HCT116 (cell line): ENCODE measurements around the gene RAB40C. TPM values are rescaled to one million over a fixed set of nuclear protein-coding genes. Genes with fewer than 3 reads are reported as not detected.

Source experiments
- ATAC-seq: fragments of 200-7000 bp; cut with Tn5 transposase; 2 replicates; pipeline ENCODE4 v1.9.1; 2020; ENCODE audit warnings: mild to moderate bottlenecking, moderate library complexity
- BruUV-seq: library from RNA; stranded (reverse); fragments of 400-500 nt; replicated peaks from 2 replicates; lab custom pipeline; 2021; lab: Mats Ljungman, UMichigan
- CTCF ChIA-PET: fragments of 300-600 bp; sonication (Branson Sonifier 250); formaldehyde crosslinking; loops from one replicate; lab custom pipeline; 2021; ENCODE audit warnings: antibody characterized with exemption; lab: Charles Lee
- POLR2A ChIA-PET: fragments of 300-600, 350-600 bp; sonication (Branson Sonifier 250); formaldehyde crosslinking; loops from one replicate; lab custom pipeline; 2021; ENCODE audit warnings: antibody characterized with exemption; lab: Charles Lee
- RAD21 ChIA-PET, 2 experiments: fragments of 300-600 bp; sonication (Branson Sonifier 250); formaldehyde crosslinking; loops; one replicate each; lab custom pipeline; 2023; ENCODE audit warnings: low total read pairs in 2 of 2; ENCODE audit not compliant: uncharacterized antibody in 2 of 2, unreplicated experiment in 2 of 2, low non-redundant PET in 1 of 2; lab: Charles Lee
- DNase-seq: peaks from one replicate; pipeline ENCODE4 v3.0.0-alpha.2; 2010; ENCODE audit warnings: low read depth, low spot score
- H2AFZ ChIP-seq: fragments of 200-600 bp; shearing (Covaris generic), sonication (generic); 2 replicates; pipeline ENCODE4 v1.6.1; 2017; ENCODE audit warnings: low read depth, mixed run types, mixed read lengths, antibody characterized with exemption, low read length; ENCODE audit not compliant: poor library complexity, severe bottlenecking
- H3K27ac ChIP-seq: 2 replicates; pipeline ENCODE4 v1.5.1; 2012; ENCODE audit warnings: low read depth, low read length
- H3K27me3 ChIP-seq: fragments of 200-600 bp; sonication (generic); 2 replicates; pipeline ENCODE4 v1.6.1; 2016; ENCODE audit warnings: mixed run types, low read length, mixed read lengths; ENCODE audit not compliant: insufficient read depth
- H3K36me3 ChIP-seq, 2 experiments: fragments of 200-500 bp in 1 of 2; fragments of 200-600 bp in 1 of 2; sonication (Bioruptor generic) in 1 of 2; sonication (generic) in 1 of 2; 2 replicates each; pipeline versions ENCODE4 v1.5.1 to v1.6.1; 2014 to 2016; ENCODE audit warnings: low read length in 2 of 2, inconsistent platforms in 1 of 2, mixed read lengths in 1 of 2, mixed run types in 1 of 2; ENCODE audit not compliant: insufficient read depth in 2 of 2, control insufficient read depth in 1 of 2
- H3K4me1 ChIP-seq, 2 experiments: fragments of 200-600 bp in 1 of 2; sonication (generic) in 1 of 2; 2 replicates each; pipeline versions ENCODE4 v1.5.1 to v1.6.1; 2012 to 2017; ENCODE audit warnings: low read length in 2 of 2, inconsistent platforms in 1 of 2, mild to moderate bottlenecking in 1 of 2, mixed read lengths in 1 of 2, mixed run types in 1 of 2, moderate library complexity in 1 of 2; ENCODE audit not compliant: insufficient read depth in 2 of 2, control insufficient read depth in 1 of 2
- H3K4me2 ChIP-seq: fragments of 200-600 bp; sonication (generic); 2 replicates; pipeline ENCODE4 v1.6.1; 2017; ENCODE audit warnings: mixed run types, low read length, mixed read lengths
- H3K4me3 ChIP-seq, 2 experiments: fragments of 200-600 bp in 1 of 2; sonication (generic) in 1 of 2; replicated peaks in 1 of 2; 2 replicates each; pipeline ENCODE4 v1.5.1; 2011 to 2016; ENCODE audit warnings: low read length in 2 of 2, control low read depth in 1 of 2, low read depth in 1 of 2, mild to moderate bottlenecking in 1 of 2, mixed read lengths in 1 of 2, mixed run types in 1 of 2
- H3K79me2 ChIP-seq: fragments of 200-600 bp; sonication (generic); 2 replicates; pipeline ENCODE4 v1.6.1; 2017; ENCODE audit warnings: mild to moderate bottlenecking, mixed run types, low read length, moderate library complexity, mixed read lengths; ENCODE audit not compliant: insufficient read depth
- H3K9ac ChIP-seq: fragments of 200-600 bp; sonication (generic); 2 replicates; pipeline ENCODE4 v1.6.1; 2016; ENCODE audit warnings: low read length, mixed read lengths
- H3K9me2 ChIP-seq: fragments of 200-600 bp; sonication (generic), shearing (Covaris generic); 2 replicates; pipeline ENCODE4 v1.6.1; 2017; ENCODE audit warnings: mixed run types, mild to moderate bottlenecking, moderate library complexity; ENCODE audit not compliant: insufficient read depth
- H3K9me3 ChIP-seq, 2 experiments: fragments of 200-500 bp in 1 of 2; fragments of 200-600 bp in 1 of 2; sonication (Bioruptor generic) in 1 of 2; sonication (generic) in 1 of 2; 2 replicates each; pipeline ENCODE4 v1.6.1; 2014 to 2017; ENCODE audit warnings: low read length in 2 of 2, mixed read lengths in 2 of 2, inconsistent platforms in 1 of 2, low read depth in 1 of 2, mild to moderate bottlenecking in 1 of 2, mixed run types in 1 of 2, moderate library complexity in 1 of 2; ENCODE audit not compliant: control insufficient read depth in 1 of 2, insufficient read depth in 1 of 2
- H4K20me1 ChIP-seq: fragments of 200-600 bp; sonication (generic), shearing (Covaris generic); 2 replicates; pipeline ENCODE4 v1.6.1; 2017; ENCODE audit warnings: mixed run types, mild to moderate bottlenecking, moderate library complexity; ENCODE audit not compliant: insufficient read depth
- CBX3 ChIP-seq: IDR thresholded peaks from 2 replicates; pipeline ENCODE4 v1.6.1; 2012; ENCODE audit warnings: low read depth
- CEBPB ChIP-seq: IDR thresholded peaks from 2 replicates; pipeline ENCODE4 v1.6.1; 2012; ENCODE audit warnings: low read depth
- EGR1 ChIP-seq: IDR thresholded peaks from 2 replicates; pipeline ENCODE4 v1.6.1; 2012; ENCODE audit warnings: low read depth
- ELF1 ChIP-seq: IDR thresholded peaks from 2 replicates; pipeline ENCODE4 v1.6.1; 2012; ENCODE audit warnings: low read depth, borderline replicate concordance
- FOSL1 ChIP-seq: IDR thresholded peaks from 2 replicates; pipeline ENCODE4 v1.6.1; 2012; ENCODE audit warnings: low read depth
- POLR2A ChIP-seq: IDR thresholded peaks from 2 replicates; pipeline ENCODE4 v1.7.0; 2011; ENCODE audit warnings: borderline replicate concordance; ENCODE audit not compliant: insufficient read depth, insufficient read length; ENCODE audit errors: extremely low read depth
- RAD21 ChIP-seq: IDR thresholded peaks from 2 replicates; pipeline ENCODE4 v1.6.1; 2012; ENCODE audit warnings: low read depth, mild to moderate bottlenecking
- SP1 ChIP-seq: IDR thresholded peaks from 2 replicates; pipeline ENCODE4 v1.6.1; 2012; ENCODE audit warnings: low read depth
- SRF ChIP-seq: IDR thresholded peaks from 2 replicates; pipeline ENCODE4 v1.6.1; 2012; ENCODE audit warnings: low read depth
- TCF7L2 ChIP-seq: IDR thresholded peaks from 2 replicates; pipeline ENCODE4 v1.7.0; 2011; ENCODE audit warnings: borderline replicate concordance, inconsistent platforms; ENCODE audit not compliant: insufficient read depth, insufficient read length; ENCODE audit errors: extremely low read depth
- YY1 ChIP-seq: IDR thresholded peaks from 2 replicates; pipeline ENCODE4 v1.6.1; 2011; ENCODE audit warnings: low read length, low read depth, moderate library complexity, mild to moderate bottlenecking; ENCODE audit not compliant: insufficient replicate concordance; ENCODE audit errors: extremely low read depth
- ZNF274 ChIP-seq: fragments of 200-500 bp; sonication (Bioruptor generic); IDR thresholded peaks from 2 replicates; pipeline ENCODE4 v1.6.1; 2014; ENCODE audit warnings: mild to moderate bottlenecking, low read depth, low read length, inconsistent platforms
- intact Hi-C: fragments of 100-400 bp; cut with micrococcal nuclease; formaldehyde crosslinking; loops from 2 replicates; pipeline ENCODE4 v1.10.0; 2022
- total RNA-seq: library from RNA; stranded (reverse); gene quantifications from one replicate; pipeline ENCODE4 v1.2.1, GENCODE V29; 2021; ENCODE audit not compliant: unreplicated experiment
- TF ChIP-seq, protein P1 (sequence below): IDR thresholded peaks from 2 replicates; pipeline ENCODE4 v1.6.1; 2012
- TF ChIP-seq, protein P2 (sequence below): IDR thresholded peaks from 2 replicates; pipeline ENCODE4 v1.6.1; 2012; ENCODE audit warnings: low read depth
- TF ChIP-seq, protein P3 (sequence below): IDR thresholded peaks from 2 replicates; pipeline ENCODE4 v1.6.1; 2011; ENCODE audit warnings: mild to moderate bottlenecking, low read length, moderate library complexity; ENCODE audit not compliant: insufficient replicate concordance; ENCODE audit errors: extremely low read depth

RAB40C gene
- total RNA-seq, 1 experiment from 2014 or later, result 14.1 TPM

DNA sequence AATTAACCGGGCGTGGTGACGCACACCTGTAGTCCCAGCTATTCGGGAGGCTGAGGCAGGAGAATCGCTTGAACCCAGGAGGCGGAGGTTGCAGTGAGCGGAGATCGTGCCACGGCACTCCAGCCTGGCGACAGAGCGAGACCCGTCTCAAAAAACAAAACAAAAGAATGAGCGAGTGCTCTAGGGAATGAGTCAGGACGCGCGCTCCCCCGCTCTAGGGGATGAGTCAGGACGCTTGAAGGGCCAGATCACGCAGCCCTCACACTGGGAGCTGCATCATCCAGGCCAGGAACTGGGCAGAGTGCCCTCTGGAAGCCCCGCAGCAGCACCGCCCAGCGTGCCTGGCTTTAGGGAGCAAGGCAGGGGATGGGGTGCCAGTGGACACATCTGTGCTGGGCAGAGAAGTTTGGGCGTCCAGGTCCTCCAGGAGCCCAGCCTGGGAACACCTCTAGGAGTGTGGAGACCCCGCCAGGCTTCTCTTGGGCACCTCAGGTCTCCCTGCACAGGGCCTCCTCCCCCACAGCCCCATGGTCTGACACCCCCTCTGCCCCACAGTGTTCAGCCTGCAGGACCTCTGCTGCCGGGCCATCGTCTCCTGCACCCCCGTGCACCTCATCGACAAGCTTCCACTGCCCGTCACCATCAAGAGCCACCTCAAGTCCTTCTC is 37.1 kb downstream of the RAB40C start (continued):
- TF ChIP-seq YY1 (no peak), ELF1 (no peak)
- TF ChIP-seq, all 23 proteins: peak for 7

DNA sequence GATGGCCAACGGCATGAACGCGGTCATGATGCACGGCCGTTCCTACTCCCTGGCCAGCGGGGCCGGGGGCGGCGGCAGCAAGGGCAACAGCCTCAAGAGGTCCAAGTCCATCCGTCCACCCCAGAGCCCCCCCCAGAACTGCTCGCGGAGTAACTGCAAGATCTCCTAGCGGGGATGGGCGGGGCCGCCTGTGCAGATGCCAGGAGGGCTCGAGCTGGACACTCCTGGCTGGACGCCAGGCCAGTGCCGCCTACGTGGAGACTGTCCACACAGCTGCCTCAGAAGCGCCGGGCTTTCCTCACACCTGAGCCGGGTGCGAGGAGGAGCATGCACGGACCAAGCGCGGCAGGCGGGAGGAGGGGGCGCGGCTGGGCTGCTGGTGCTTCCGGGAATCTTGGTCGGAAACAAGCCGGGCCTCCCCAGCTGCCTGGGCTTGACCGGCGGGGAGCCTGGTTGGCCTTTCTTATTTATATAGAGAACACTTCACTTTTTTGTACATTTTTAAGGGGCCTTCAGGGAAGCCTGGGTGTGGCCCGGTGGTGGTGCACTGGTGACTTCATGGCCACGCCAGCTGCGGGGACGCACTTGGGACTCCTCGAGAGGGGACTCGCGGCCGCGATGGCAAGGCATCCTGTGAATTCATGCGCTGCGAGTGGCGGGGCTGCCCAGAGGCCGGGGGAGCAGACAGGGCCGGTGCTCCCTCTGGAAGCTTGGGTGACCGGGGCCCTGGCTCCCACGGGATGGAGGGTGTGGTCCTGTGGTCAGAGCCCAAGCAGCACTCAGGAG is 37.8 kb downstream of the RAB40C start:
- no peaks in the 10 kb centered on the region for H3K27me3 ChIP-seq
- peak overlapping the region; percentile 83 for H3K27ac ChIP-seq
- H3K9me2 ChIP-seq, result no peaks in the 10 kb centered on the region
- peak overlapping the region; percentile 61 for H3K4me2 ChIP-seq
- no peak overlapping the region for H2AFZ ChIP-seq
- ChIA-PET POLR2A (no interaction called here), CTCF (no interaction called here), RAD21 (interaction anchor here in 1 of 2 experiments (0.9 kb wide), 1 partner anchor 39 kb away, joined by 3 read pairs; no protein-coding TSS in a partner anchor)
- peak overlapping the region in 1 of 2 experiments; percentile 20; a peak in 1 of 4 replicates for H3K4me3 ChIP-seq
- ATAC-seq, result peak; percentile 30
- DNase-seq, result no peak
- H4K20me1 ChIP-seq, result no peaks in the 10 kb centered on the region
- H3K79me2 ChIP-seq, result no peaks in the 10 kb centered on the region
- H3K36me3 ChIP-seq, result no peaks in the 10 kb centered on the region
- H3K9me3 ChIP-seq, result no peaks in the 10 kb centered on the region
- H3K9ac ChIP-seq, result peak overlapping the region; percentile 57
- peaks cover 29 to 47% of the 10 kb centered on the region in 2 experiments for H3K4me1 ChIP-seq
- intact Hi-C loops, result loop anchor here (5.0 kb wide), 1 partner anchor 35 kb away; the partner anchor contains the start of gene RAB40C
- no TSS peak for BruUV-seq
- TF ChIP-seq RAD21 (no peak), SRF (no peak), ZNF274 (no peak), POLR2A (no peak), FOSL1 (no peak), SP1 (peak; percentile 44; the same call in 1 of the 2 replicates), CBX3 (peak; percentile 83), CEBPB (no peak), ELF1 (no peak), EGR1 (peak; percentile 48; the same call in 1 of the 2 replicates), TCF7L2 (no peak)
- TF ChIP-seq, protein P1, sequence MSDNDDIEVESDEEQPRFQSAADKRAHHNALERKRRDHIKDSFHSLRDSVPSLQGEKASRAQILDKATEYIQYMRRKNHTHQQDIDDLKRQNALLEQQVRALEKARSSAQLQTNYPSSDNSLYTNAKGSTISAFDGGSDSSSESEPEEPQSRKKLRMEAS, result peak; percentile 98
- TF ChIP-seq, protein P2, sequence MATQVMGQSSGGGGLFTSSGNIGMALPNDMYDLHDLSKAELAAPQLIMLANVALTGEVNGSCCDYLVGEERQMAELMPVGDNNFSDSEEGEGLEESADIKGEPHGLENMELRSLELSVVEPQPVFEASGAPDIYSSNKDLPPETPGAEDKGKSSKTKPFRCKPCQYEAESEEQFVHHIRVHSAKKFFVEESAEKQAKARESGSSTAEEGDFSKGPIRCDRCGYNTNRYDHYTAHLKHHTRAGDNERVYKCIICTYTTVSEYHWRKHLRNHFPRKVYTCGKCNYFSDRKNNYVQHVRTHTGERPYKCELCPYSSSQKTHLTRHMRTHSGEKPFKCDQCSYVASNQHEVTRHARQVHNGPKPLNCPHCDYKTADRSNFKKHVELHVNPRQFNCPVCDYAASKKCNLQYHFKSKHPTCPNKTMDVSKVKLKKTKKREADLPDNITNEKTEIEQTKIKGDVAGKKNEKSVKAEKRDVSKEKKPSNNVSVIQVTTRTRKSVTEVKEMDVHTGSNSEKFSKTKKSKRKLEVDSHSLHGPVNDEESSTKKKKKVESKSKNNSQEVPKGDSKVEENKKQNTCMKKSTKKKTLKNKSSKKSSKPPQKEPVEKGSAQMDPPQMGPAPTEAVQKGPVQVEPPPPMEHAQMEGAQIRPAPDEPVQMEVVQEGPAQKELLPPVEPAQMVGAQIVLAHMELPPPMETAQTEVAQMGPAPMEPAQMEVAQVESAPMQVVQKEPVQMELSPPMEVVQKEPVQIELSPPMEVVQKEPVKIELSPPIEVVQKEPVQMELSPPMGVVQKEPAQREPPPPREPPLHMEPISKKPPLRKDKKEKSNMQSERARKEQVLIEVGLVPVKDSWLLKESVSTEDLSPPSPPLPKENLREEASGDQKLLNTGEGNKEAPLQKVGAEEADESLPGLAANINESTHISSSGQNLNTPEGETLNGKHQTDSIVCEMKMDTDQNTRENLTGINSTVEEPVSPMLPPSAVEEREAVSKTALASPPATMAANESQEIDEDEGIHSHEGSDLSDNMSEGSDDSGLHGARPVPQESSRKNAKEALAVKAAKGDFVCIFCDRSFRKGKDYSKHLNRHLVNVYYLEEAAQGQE, result no peak
- TF ChIP-seq, protein P3, sequence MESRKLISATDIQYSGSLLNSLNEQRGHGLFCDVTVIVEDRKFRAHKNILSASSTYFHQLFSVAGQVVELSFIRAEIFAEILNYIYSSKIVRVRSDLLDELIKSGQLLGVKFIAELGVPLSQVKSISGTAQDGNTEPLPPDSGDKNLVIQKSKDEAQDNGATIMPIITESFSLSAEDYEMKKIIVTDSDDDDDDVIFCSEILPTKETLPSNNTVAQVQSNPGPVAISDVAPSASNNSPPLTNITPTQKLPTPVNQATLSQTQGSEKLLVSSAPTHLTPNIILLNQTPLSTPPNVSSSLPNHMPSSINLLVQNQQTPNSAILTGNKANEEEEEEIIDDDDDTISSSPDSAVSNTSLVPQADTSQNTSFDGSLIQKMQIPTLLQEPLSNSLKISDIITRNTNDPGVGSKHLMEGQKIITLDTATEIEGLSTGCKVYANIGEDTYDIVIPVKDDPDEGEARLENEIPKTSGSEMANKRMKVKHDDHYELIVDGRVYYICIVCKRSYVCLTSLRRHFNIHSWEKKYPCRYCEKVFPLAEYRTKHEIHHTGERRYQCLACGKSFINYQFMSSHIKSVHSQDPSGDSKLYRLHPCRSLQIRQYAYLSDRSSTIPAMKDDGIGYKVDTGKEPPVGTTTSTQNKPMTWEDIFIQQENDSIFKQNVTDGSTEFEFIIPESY, result no peak
